HL-60/S4 treated with retinoic acid at 250 ng/mL for 4 days and 3 days (cell line): Measurements from ENCODE around the gene SRSF5.
"Not testable (repeated sequence)": the region's sequence is repeated elsewhere in the genome, so short reads cannot be mapped to it uniquely, and the experiment has no call there.

Experiments
- in situ Hi-C: fragments of 300-500 bp; cut with MboI; formaldehyde crosslinking; loops from 2 replicates; pipeline ENCODE4 v1.7.0; 2022; ENCODE audit warnings: low sequenced_read_pairs

Gene SRSF5

GRCh38 chr14:69804902-69805301 is 38.0 kb downstream of the SRSF5 start:
- in situ Hi-C loops: no loop called here

GRCh38 chr14:69807192-69807591 is 40.2 kb downstream of the SRSF5 start:
- in situ Hi-C loops: no loop called here

GRCh38 chr14:69808919-69809808 is 42.2 kb downstream of the SRSF5 start:
- in situ Hi-C loops: no loop called here

- in situ Hi-C loops: no loop called here
Observed at GRCh38 chr14:69811227-69811867, 44.4 kb downstream of the SRSF5 start.

GRCh38 chr14:69811868-69812252 is 44.9 kb downstream of the SRSF5 start:
- in situ Hi-C loops: no loop called here

- in situ Hi-C loops: no loop called here
Observed at GRCh38 chr14:69812711-69813110, 45.8 kb downstream of the SRSF5 start.

- in situ Hi-C loops: not testable (repeated sequence)
Observed at GRCh38 chr14:69813346-69813745, 46.4 kb downstream of the SRSF5 start.

GRCh38 chr14:69814397-69814796 is 47.5 kb downstream of the SRSF5 start:
- in situ Hi-C loops: no loop called here

GRCh38 chr14:69815556-69815955 is 48.6 kb downstream of the SRSF5 start:
- in situ Hi-C loops: no loop called here

GRCh38 chr14:69816216-69816615 is 49.3 kb downstream of the SRSF5 start:
- in situ Hi-C loops: no loop called here

- in situ Hi-C loops: no loop called here
Observed at GRCh38 chr14:69818758-69819191, 51.8 kb downstream of the SRSF5 start.

GRCh38 chr14:69819607-69820006 is 52.7 kb downstream of the SRSF5 start:
- in situ Hi-C loops: no loop called here

- in situ Hi-C loops: no loop called here
Observed at GRCh38 chr14:69820991-69821390, 54.0 kb downstream of the SRSF5 start.
